OCI-LY1 (cell line): Measurements from ENCODE around the gene INTS14.

Source experiments
- EZH2 ChIP-seq: fragments of 200-600 bp; sonication (generic), shearing (Covaris generic); IDR thresholded peaks from 2 replicates; pipeline ENCODE4 v1.8.0; 2017; ENCODE audit warnings: borderline replicate concordance, mixed run types, mild to moderate bottlenecking, antibody characterized with exemption, low read length, moderate library complexity, mixed read lengths
- TF ChIP-seq, protein P1 (sequence below): fragments of 200-600 bp; sonication (generic), shearing (Covaris generic); IDR thresholded peaks from 2 replicates; pipeline ENCODE4 v1.5.1; 2017; ENCODE audit warnings: mild to moderate bottlenecking, antibody characterized with exemption, low read length, moderate library complexity, mixed read lengths

DNA sequence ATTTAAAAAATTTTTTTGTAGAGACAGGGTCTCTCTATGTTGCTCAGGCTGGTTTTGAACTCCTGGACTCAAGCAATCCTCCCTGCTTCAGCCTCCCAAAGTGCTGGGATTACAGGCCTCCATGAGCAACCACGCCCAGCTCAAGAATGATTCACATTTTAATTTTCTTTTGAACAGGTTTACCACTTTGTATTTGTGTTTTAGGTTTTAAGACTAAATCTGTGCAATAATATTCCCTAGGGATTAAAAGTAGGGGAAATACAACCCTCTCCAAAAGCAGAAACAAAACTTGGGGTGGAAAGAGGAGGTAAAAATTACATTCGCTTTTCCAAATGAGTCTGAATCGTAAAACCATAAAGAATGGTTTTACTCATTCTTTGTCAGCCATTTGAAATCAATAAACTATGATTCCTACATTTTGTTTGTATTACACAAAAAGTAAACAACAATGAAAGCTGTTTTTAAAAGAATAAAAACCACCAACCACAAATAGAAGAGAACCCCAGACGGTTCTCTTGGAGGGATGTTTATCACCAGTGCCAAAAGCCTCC is 48.6 kb upstream of the INTS14 start:
- TF ChIP-seq, protein P1, sequence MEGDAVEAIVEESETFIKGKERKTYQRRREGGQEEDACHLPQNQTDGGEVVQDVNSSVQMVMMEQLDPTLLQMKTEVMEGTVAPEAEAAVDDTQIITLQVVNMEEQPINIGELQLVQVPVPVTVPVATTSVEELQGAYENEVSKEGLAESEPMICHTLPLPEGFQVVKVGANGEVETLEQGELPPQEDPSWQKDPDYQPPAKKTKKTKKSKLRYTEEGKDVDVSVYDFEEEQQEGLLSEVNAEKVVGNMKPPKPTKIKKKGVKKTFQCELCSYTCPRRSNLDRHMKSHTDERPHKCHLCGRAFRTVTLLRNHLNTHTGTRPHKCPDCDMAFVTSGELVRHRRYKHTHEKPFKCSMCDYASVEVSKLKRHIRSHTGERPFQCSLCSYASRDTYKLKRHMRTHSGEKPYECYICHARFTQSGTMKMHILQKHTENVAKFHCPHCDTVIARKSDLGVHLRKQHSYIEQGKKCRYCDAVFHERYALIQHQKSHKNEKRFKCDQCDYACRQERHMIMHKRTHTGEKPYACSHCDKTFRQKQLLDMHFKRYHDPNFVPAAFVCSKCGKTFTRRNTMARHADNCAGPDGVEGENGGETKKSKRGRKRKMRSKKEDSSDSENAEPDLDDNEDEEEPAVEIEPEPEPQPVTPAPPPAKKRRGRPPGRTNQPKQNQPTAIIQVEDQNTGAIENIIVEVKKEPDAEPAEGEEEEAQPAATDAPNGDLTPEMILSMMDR, result no peak
- TF ChIP-seq EZH2, result no peak
